Myocyte (in vitro differentiated cells): ENCODE measurements around the gene NUDT4. TPM values are rescaled to one million over a fixed set of nuclear protein-coding genes. Genes with fewer than 3 reads are reported as not detected.
A peak's percentile ranks its signal among the peaks of the same experiment; 100 is the strongest.

Experiments used
- DNase-seq: peaks from one replicate; pipeline ENCODE4 v3.0.0-alpha.2; 2012; ENCODE audit warnings: low read depth
- polyA plus RNA-seq: library from polyadenylated mRNA; unstranded; fragments of >200 nt; gene quantifications from one replicate; pipeline ENCODE4 v1.2.1, GENCODE V29; 2012; ENCODE audit warnings: missing spikeins
- total RNA-seq: library from RNA; depleted of rRNA; stranded (reverse); fragments of >200 nt; gene quantifications from 2 replicates; pipeline ENCODE4 v1.2.3, GENCODE V29; 2014

NUDT4 gene
- total RNA-seq = 51.2 and 83.7 TPM in 2 replicates
- polyA plus RNA-seq = 20.8 TPM

GRCh38 chr12:93377252-93378195, at the start of gene NUDT4:
TSS of gene NUDT4 (plus strand) at chr12:93377925. CDS start at chr12:93378323, 398 bp downstream.
- peak; percentile 96 for DNase-seq

GRCh38 chr12:93333054-93333453, 44.7 kb upstream of the NUDT4 start:
- peak; percentile 11 for DNase-seq

GRCh38 chr12:93333828-93334227, 43.9 kb upstream of the NUDT4 start:
- no peak for DNase-seq

- DNase-seq = no peak
These were observed 42.0 kb upstream of the NUDT4 start for GRCh38 chr12:93335603-93336162.

- peak; percentile 68 for DNase-seq
These were observed 41.4 kb upstream of the NUDT4 start for GRCh38 chr12:93336291-93336741.

- DNase-seq = no peak
These were observed 39.1 kb upstream of the NUDT4 start for GRCh38 chr12:93338598-93338997.

GRCh38 chr12:93339695-93340094, 38.0 kb upstream of the NUDT4 start:
- DNase-seq = no peak

- no peak for DNase-seq
These were observed 36.2 kb upstream of the NUDT4 start for GRCh38 chr12:93341409-93342049.

- no peak for DNase-seq
These were observed 30.5 kb upstream of the NUDT4 start for GRCh38 chr12:93347054-93347785.

- no peak for DNase-seq
These were observed 28.9 kb upstream of the NUDT4 start for GRCh38 chr12:93348575-93349435.

GRCh38 chr12:93351726-93352125, 26.0 kb upstream of the NUDT4 start:
- no peak for DNase-seq

GRCh38 chr12:93352321-93352720, 25.4 kb upstream of the NUDT4 start:
- DNase-seq = no peak

- no peak for DNase-seq
These were observed 21.5 kb upstream of the NUDT4 start for GRCh38 chr12:93356214-93356613.

GRCh38 chr12:93358058-93358457, 19.7 kb upstream of the NUDT4 start:
- DNase-seq = no peak

- DNase-seq = peak; percentile 9
These were observed 18.9 kb upstream of the NUDT4 start for GRCh38 chr12:93358821-93359220.

GRCh38 chr12:93360688-93361087, 17.0 kb upstream of the NUDT4 start:
- peak; percentile 11 for DNase-seq

- peak; percentile 92 for DNase-seq
These were observed 16.4 kb upstream of the NUDT4 start for GRCh38 chr12:93361151-93361919.

GRCh38 chr12:93363841-93364297, 13.9 kb upstream of the NUDT4 start:
- no peak for DNase-seq
